H9 (cell line): ENCODE measurements around the gene ANXA3. TPM values are rescaled to one million over a fixed set of nuclear protein-coding genes. Genes with fewer than 3 reads are reported as not detected.

Experiments used
- DNase-seq: peaks from one replicate; pipeline ENCODE4 v3.0.0-alpha.2; 2017
- H2AFZ ChIP-seq: one replicate; pipeline ENCODE4 v1.6.1; 2013; ENCODE audit warnings: mild to moderate bottlenecking, low read length, control low read depth, moderate library complexity
- H2AK5ac ChIP-seq: 2 replicates; pipeline ENCODE4 v1.6.1; 2013; ENCODE audit warnings: low read length, control low read depth, mixed read lengths; ENCODE audit not compliant: insufficient read length
- H2BK120ac ChIP-seq: one replicate; pipeline ENCODE4 v1.6.1; 2013; ENCODE audit warnings: low read depth, mild to moderate bottlenecking, low read length, control low read depth, inconsistent platforms; ENCODE audit not compliant: poor library complexity, severe bottlenecking
- H2BK12ac ChIP-seq: 2 replicates; pipeline ENCODE4 v1.6.1; 2013; ENCODE audit warnings: low read length, control low read depth, mixed read lengths, low read depth; ENCODE audit not compliant: insufficient read length
- H2BK15ac ChIP-seq: 2 replicates; pipeline ENCODE4 v1.6.1; 2013; ENCODE audit warnings: low read depth, low read length, control low read depth
- H2BK20ac ChIP-seq: one replicate; pipeline ENCODE4 v1.6.1; 2013; ENCODE audit warnings: low read depth, mild to moderate bottlenecking, low read length, control low read depth, inconsistent platforms; ENCODE audit not compliant: poor library complexity, severe bottlenecking
- H2BK5ac ChIP-seq: 2 replicates; pipeline ENCODE4 v1.6.1; 2013; ENCODE audit warnings: low read length, control low read depth, mixed read lengths; ENCODE audit not compliant: insufficient read length
- H3K14ac ChIP-seq: 2 replicates; pipeline ENCODE4 v1.6.1; 2013; ENCODE audit warnings: low read length, control low read depth; ENCODE audit not compliant: insufficient read depth
- H3K18ac ChIP-seq: 2 replicates; pipeline ENCODE4 v1.6.1; 2013; ENCODE audit warnings: low read depth, mild to moderate bottlenecking, mixed read lengths, low read length, control low read depth; ENCODE audit not compliant: insufficient read length
- H3K23ac ChIP-seq: 2 replicates; pipeline ENCODE4 v1.6.1; 2013; ENCODE audit warnings: low read length, control low read depth, mixed read lengths, low read depth; ENCODE audit not compliant: insufficient read length
- H3K23me2 ChIP-seq: 2 replicates; pipeline ENCODE4 v1.6.1; 2013; ENCODE audit warnings: low read depth, mild to moderate bottlenecking, mixed read lengths, low read length, control low read depth; ENCODE audit not compliant: insufficient read length, poor library complexity, severe bottlenecking
- H3K27ac ChIP-seq: 2 replicates; pipeline ENCODE4 v1.5.1; 2013; ENCODE audit warnings: low read length, control low read depth, mixed read lengths, low read depth; ENCODE audit not compliant: insufficient read length
- H3K27me3 ChIP-seq: 2 replicates; pipeline ENCODE4 v1.6.1; 2013; ENCODE audit warnings: low read length, control low read depth, inconsistent platforms; ENCODE audit not compliant: insufficient read depth
- H3K4ac ChIP-seq: 2 replicates; pipeline ENCODE4 v1.6.1; 2013; ENCODE audit warnings: low read depth, mild to moderate bottlenecking, control low read depth, inconsistent platforms, low read length, moderate library complexity
- H3K4me1 ChIP-seq: 2 replicates; pipeline ENCODE4 v1.6.1; 2013; ENCODE audit warnings: low read length, control low read depth, inconsistent platforms; ENCODE audit not compliant: insufficient read depth
- H3K4me2 ChIP-seq: 2 replicates; pipeline ENCODE4 v1.6.1; 2013; ENCODE audit warnings: low read length, control low read depth, mixed read lengths; ENCODE audit not compliant: insufficient read length, insufficient read depth
- H3K56ac ChIP-seq: 2 replicates; pipeline ENCODE4 v1.6.1; 2013; ENCODE audit warnings: low read depth, mild to moderate bottlenecking, mixed read lengths, low read length, control low read depth; ENCODE audit not compliant: insufficient read length
- H3K79me1 ChIP-seq: 2 replicates; pipeline ENCODE4 v1.6.1; 2013; ENCODE audit warnings: low read depth, mild to moderate bottlenecking, moderate library complexity, low read length, control low read depth, inconsistent platforms; ENCODE audit not compliant: insufficient read depth, poor library complexity, severe bottlenecking
- H3K79me2 ChIP-seq: 2 replicates; pipeline ENCODE4 v1.6.1; 2013; ENCODE audit warnings: low read length, control low read depth, inconsistent platforms; ENCODE audit not compliant: insufficient read depth
- H3K9ac ChIP-seq: 2 replicates; pipeline ENCODE4 v1.6.1; 2013; ENCODE audit warnings: low read length, control low read depth, mixed read lengths; ENCODE audit not compliant: insufficient read length; ENCODE audit errors: extremely low read depth
- H3K9me3 ChIP-seq: one replicate; pipeline ENCODE4 v1.6.1; 2013; ENCODE audit warnings: low read depth, low read length, inconsistent platforms; ENCODE audit not compliant: control insufficient read depth
- H3T11ph ChIP-seq: one replicate; pipeline ENCODE4 v1.6.1; 2013; ENCODE audit warnings: mild to moderate bottlenecking, low read length, control low read depth, inconsistent platforms
- H4K20me1 ChIP-seq: one replicate; pipeline ENCODE4 v1.6.1; 2013; ENCODE audit not compliant: control insufficient read depth, insufficient read length, insufficient read depth
- H4K5ac ChIP-seq: 2 replicates; pipeline ENCODE4 v1.6.1; 2013; ENCODE audit warnings: low read depth, mild to moderate bottlenecking, mixed read lengths, low read length, control low read depth; ENCODE audit not compliant: insufficient read length
- H4K8ac ChIP-seq: replicated peaks from 2 replicates; pipeline ENCODE4 v1.6.1; 2013; ENCODE audit warnings: low read length, control low read depth, mixed read lengths, low read depth; ENCODE audit not compliant: insufficient read length
- H4K91ac ChIP-seq: 2 replicates; pipeline ENCODE4 v1.6.1; 2013; ENCODE audit warnings: low read depth, mild to moderate bottlenecking, moderate library complexity, mixed read lengths, low read length, control low read depth; ENCODE audit not compliant: insufficient read length
- H3K27ac Mint-ChIP-seq, 3 experiments: 2 replicates in 2 of 3; 3 replicates in 1 of 3; pipeline ENCODE4 v1.8.0; 2020 to 2021; ENCODE audit warnings: mixed read lengths in 3 of 3, mild to moderate bottlenecking in 1 of 3, moderate library complexity in 1 of 3
- H3K27me3 Mint-ChIP-seq: 2 replicates; pipeline ENCODE4 v1.8.0; 2021; ENCODE audit warnings: low read depth, mild to moderate bottlenecking, moderate library complexity, mixed read lengths
- H3K36me3 Mint-ChIP-seq, 3 experiments: 2 replicates in 2 of 3; 3 replicates in 1 of 3; pipeline ENCODE4 v1.8.0; 2020 to 2021; ENCODE audit warnings: low read depth in 3 of 3, mixed read lengths in 3 of 3; ENCODE audit not compliant: insufficient read depth in 1 of 3
- H3K4me1 Mint-ChIP-seq, 2 experiments: 2 replicates each; pipeline ENCODE4 v1.8.0; 2020; ENCODE audit warnings: mixed read lengths in 2 of 2
- H3K4me3 Mint-ChIP-seq, 2 experiments: 2 replicates in 1 of 2; 3 replicates in 1 of 2; pipeline ENCODE4 v1.8.0; 2020 to 2021; ENCODE audit warnings: mild to moderate bottlenecking in 2 of 2, mixed read lengths in 2 of 2, moderate library complexity in 1 of 2
- H3K9me3 Mint-ChIP-seq, 2 experiments: 2 replicates in 1 of 2; 3 replicates in 1 of 2; pipeline ENCODE4 v1.8.0; 2020; ENCODE audit warnings: mild to moderate bottlenecking in 2 of 2, mixed read lengths in 2 of 2, moderate library complexity in 1 of 2
- CTCF ChIP-seq: fragments of 200-600 bp; sonication (generic); conservative IDR thresholded peaks from 3 replicates; pipeline ENCODE4 v1.8.0; 2021; ENCODE audit warnings: antibody characterized with exemption, mild to moderate bottlenecking
- WGBS: extraction: QIAGEN DNeasy Blood & Tissue Kit; methylation state at CpG from one replicate; pipeline ENCODE4 v1.1.7; 2013; ENCODE audit warnings: missing lambda C conversion rate, low lambda C conversion rate, mixed read lengths; ENCODE audit not compliant: insufficient read length; ENCODE audit errors: extremely low coverage; 5-methylcytosine and 5-hydroxymethylcytosine counted together
- total RNA-seq: library from RNA; stranded (reverse); gene quantifications from 2 replicates; pipeline ENCODE4 v1.2.1, GENCODE V29; 2021

The ANXA3 gene
- total RNA-seq, 1 experiment from 2014 or later, result 20.6 TPM

DNA sequence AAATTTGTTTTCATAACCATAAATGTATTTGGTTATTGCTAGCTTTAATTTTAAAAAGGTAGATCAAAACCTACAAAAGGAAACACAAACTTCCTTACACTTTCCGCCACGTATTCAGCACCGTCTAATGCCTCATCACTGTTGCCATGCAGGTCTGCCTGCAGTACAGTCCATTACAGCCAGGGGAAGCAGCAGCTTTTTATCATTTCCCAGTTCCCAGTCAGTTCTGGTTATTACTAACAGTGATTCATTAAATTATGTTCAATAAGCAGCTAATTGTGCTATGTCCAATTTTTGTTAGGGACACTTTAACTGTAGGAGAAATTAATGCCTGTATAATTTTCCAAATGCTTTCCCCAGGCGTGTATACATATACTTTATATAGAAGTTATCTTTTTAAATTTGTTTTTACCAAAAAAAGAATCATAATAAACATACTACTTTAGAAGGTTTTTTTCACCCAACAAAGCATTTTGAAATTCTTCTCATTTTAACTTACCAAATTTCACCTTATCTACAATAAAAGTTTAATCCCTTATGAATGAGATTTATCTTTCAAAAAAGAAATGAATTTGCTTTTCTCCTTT, 93.3 kb downstream of the ANXA3 start:
- H3K18ac ChIP-seq, result no peak overlapping the region
- Mint-ChIP-seq H3K9me3 (no peaks in the 10 kb centered on the region), H3K4me1 (peaks cover 0 to 6% of the 10 kb centered on the region in 2 experiments; a peak in 2 of 4 replicates), H3K27me3 (no peaks in the 10 kb centered on the region), H3K4me3 (no peak overlapping the region), H3K36me3 (no peaks in the 10 kb centered on the region), H3K27ac (no peak overlapping the region)
- no peaks in the 10 kb centered on the region for H4K20me1 ChIP-seq
- no peak overlapping the region for H2BK20ac ChIP-seq
- no peak overlapping the region for H2BK120ac ChIP-seq
- TF ChIP-seq CTCF, result peak; percentile 85
- no peak overlapping the region for H3K14ac ChIP-seq
- H4K5ac ChIP-seq, result no peak overlapping the region
- no peak overlapping the region for H3K56ac ChIP-seq
- H3K79me2 ChIP-seq, result no peaks in the 10 kb centered on the region
- H4K91ac ChIP-seq, result no peak overlapping the region
- no peak overlapping the region for H3K23ac ChIP-seq
- no peak overlapping the region for H3K4ac ChIP-seq
- WGBS, result no CpG with 5 or more reads among the region's 4 CpGs
- no peak overlapping the region for H2BK15ac ChIP-seq
- H4K8ac ChIP-seq, result no peak overlapping the region
- H2AFZ ChIP-seq, result no peak overlapping the region
- H3K4me1 ChIP-seq, result peaks cover 2% of the 10 kb centered on the region; the same call in 1 of the 2 replicates
- no peaks in the 10 kb centered on the region for H3K23me2 ChIP-seq
- no peak overlapping the region for H3K9ac ChIP-seq
- no peaks in the 10 kb centered on the region for H3K79me1 ChIP-seq
- H3T11ph ChIP-seq, result no peak overlapping the region
- no peak overlapping the region for H2BK12ac ChIP-seq
- no peak overlapping the region for H2BK5ac ChIP-seq
- no peaks in the 10 kb centered on the region for H3K9me3 ChIP-seq
- peak; percentile 59 for DNase-seq
- H2AK5ac ChIP-seq, result no peak overlapping the region
- H3K27me3 ChIP-seq, result no peaks in the 10 kb centered on the region; the same call in 1 of the 2 replicates
- H3K4me2 ChIP-seq, result no peak overlapping the region
- H3K27ac ChIP-seq, result no peak overlapping the region
